Measurements from ENCODE around the gene CAMKK1. TPM values are rescaled to one million over a fixed set of nuclear protein-coding genes. Genes with fewer than 3 reads are reported as not detected.

The CAMKK1 gene
- polyA plus RNA-seq, 2 of the 4 experiments (the other 2 are of a cell fraction), result 6.9 to 14.8 TPM

- peaks cover 17% of the 10 kb centered on the region; the same call in 2 of the 3 replicates for H3K4me1 ChIP-seq
- ATAC-seq, result no peak
- H3K4me3 ChIP-seq, result no peak overlapping the region
- WGBS (ENCODE audit: missing lambda C conversion rate), result 92% methylated on average over 16 of the region's 16 CpGs
- no peaks in the 10 kb centered on the region for H3K9me3 ChIP-seq
- FAIRE-seq, result no peak
- DNase-seq (ENCODE audit: low read depth in 1 of 2, low spot score in 1 of 2), result no peak
- H3K4me2 ChIP-seq, result no peak overlapping the region
- 0 out of 6 replicates have a peak overlapping the region, but pooled peaks of 1 of the 2 experiments have one; percentile 5 for H3K27ac ChIP-seq
- CTCF ChIA-PET, result interaction anchor here (1.1 to 13.0 kb wide), 7 partner anchors 7 to 154 kb away, joined by 3 to 256 read pairs (median 6); partner anchors contain the start of gene CAMKK1
- POLR2A ChIA-PET, result no interaction called here
- TF ChIP-seq ATOH8 (CRISPR knock-in tag; IDR thresholded peaks at IDR 0.05; ENCODE audit: low read depth) (no peak), NR3C1 (IDR thresholded peaks at IDR 0.05) (no peak)
Observed at GRCh38 chr17:3921006-3921405, 28.2 kb upstream of the CAMKK1 start.

- Histone ChIP-seq H3K9me3 (no peaks in the 10 kb centered on the region), H3K27ac (peak overlapping the region in 1 of 2 experiments; percentile 11; a peak in 1 of 6 replicates), H3K4me2 (no peak overlapping the region), H3K4me3 (no peak overlapping the region), H3K4me1 (peaks cover 18% of the 10 kb centered on the region; the same call in 2 of the 3 replicates)
- no peak for DNase-seq (ENCODE audit: low read depth in 1 of 2, low spot score in 1 of 2)
- ChIA-PET CTCF (interaction anchor here (0.8 to 13.0 kb wide), 4 partner anchors 19 to 85 kb away, joined by 3 to 256 read pairs (median 85); partner anchors contain the start of gene CAMKK1), POLR2A (no interaction called here)
- no peak for FAIRE-seq
- no peak; a peak in 1 of 6 replicates for ATAC-seq
- TF ChIP-seq SMC3 (IDR thresholded peaks at IDR 0.05) (no peak), EHMT2 (IDR thresholded peaks at IDR 0.05; ENCODE audit: low read depth) (no peak), MAZ (IDR thresholded peaks at IDR 0.05; ENCODE audit: borderline replicate concordance, low read depth, low read length) (no peak), JUNB (IDR thresholded peaks at IDR 0.05) (no peak), TFCP2L1 (CRISPR knock-in tag; IDR thresholded peaks at IDR 0.05) (no peak), HOXB5 (CRISPR knock-in tag; IDR thresholded peaks at IDR 0.05) (no peak), POLR2A (IDR thresholded peaks at IDR 0.05; ENCODE audit: low read length) (no peak), CBX2 (IDR thresholded peaks at IDR 0.05; ENCODE audit: borderline replicate concordance, low read depth) (no peak), HOXA7 (CRISPR knock-in tag; IDR thresholded peaks at IDR 0.05) (no peak)
- WGBS (ENCODE audit: missing lambda C conversion rate), result 89% methylated on average over 22 of the region's 22 CpGs
Observed at GRCh38 chr17:3919123-3919624, 26.3 kb upstream of the CAMKK1 start.

- 74% methylated on average over 8 of the region's 8 CpGs for WGBS (ENCODE audit: missing lambda C conversion rate)
- FAIRE-seq (no peak), ATAC-seq (peak; percentile 17; a peak in 3 of 6 replicates), DNase-seq (ENCODE audit: low read depth in 1 of 2, low spot score in 1 of 2) (no peak)
- ChIA-PET CTCF (interaction anchor here (0.8 to 13.0 kb wide), 4 partner anchors 18 to 85 kb away, joined by 3 to 256 read pairs (median 85); partner anchors contain the start of gene CAMKK1), POLR2A (interaction anchor here (0.6 kb wide), 1 partner anchor 206 kb away, joined by 7 read pairs; no protein-coding TSS in a partner anchor)
- Histone ChIP-seq H3K4me2 (no peak overlapping the region), H3K4me3 (no peak overlapping the region), H3K27ac (peak overlapping the region in 1 of 2 experiments; percentile 11; a peak in 1 of 6 replicates), H3K4me1 (peaks cover 20% of the 10 kb centered on the region; the same call in 2 of the 3 replicates), H3K9me3 (no peaks in the 10 kb centered on the region)
- TF ChIP-seq PBX3 (IDR thresholded peaks at IDR 0.05) (no peak), BCL3 (IDR thresholded peaks at IDR 0.05) (no peak), BHLHE40 (IDR thresholded peaks at IDR 0.05; ENCODE audit: low read depth, low read length) (no peak), HMGXB4 (CRISPR knock-in tag; IDR thresholded peaks at IDR 0.05; ENCODE audit: borderline replicate concordance) (no peak), JUN (IDR thresholded peaks at IDR 0.05) (no peak), RAD21 (conservative IDR thresholded peaks at IDR 0.05 in 1 of 2, IDR thresholded peaks at IDR 0.05 in 1 of 2) (no peak), CTCF (IDR thresholded peaks at IDR 0.05) (no peak), RFX5 (IDR thresholded peaks at IDR 0.05) (no peak), TFCP2L1 (CRISPR knock-in tag; IDR thresholded peaks at IDR 0.05) (no peak), PHF8 (IDR thresholded peaks at IDR 0.05; ENCODE audit: borderline replicate concordance, low read depth) (no peak), NR3C1 (IDR thresholded peaks at IDR 0.05) (no peak), EP300 (IDR thresholded peaks at IDR 0.05) (no peak), USF2 (IDR thresholded peaks at IDR 0.05) (no peak)
Observed at GRCh38 chr17:3918372-3919122, 25.7 kb upstream of the CAMKK1 start.
